Measurements from ENCODE around the gene ANXA6. TPM values are rescaled to one million over a fixed set of nuclear protein-coding genes. Genes with fewer than 3 reads are reported as not detected.

ANXA6 gene
- total and polyA plus RNA-seq, 9 of the 15 experiments (the other 6 are each of a cell fraction or from before 2014, with no cell fraction given): 0.70 to 13.2 (median 8.3) TPM

DNA sequence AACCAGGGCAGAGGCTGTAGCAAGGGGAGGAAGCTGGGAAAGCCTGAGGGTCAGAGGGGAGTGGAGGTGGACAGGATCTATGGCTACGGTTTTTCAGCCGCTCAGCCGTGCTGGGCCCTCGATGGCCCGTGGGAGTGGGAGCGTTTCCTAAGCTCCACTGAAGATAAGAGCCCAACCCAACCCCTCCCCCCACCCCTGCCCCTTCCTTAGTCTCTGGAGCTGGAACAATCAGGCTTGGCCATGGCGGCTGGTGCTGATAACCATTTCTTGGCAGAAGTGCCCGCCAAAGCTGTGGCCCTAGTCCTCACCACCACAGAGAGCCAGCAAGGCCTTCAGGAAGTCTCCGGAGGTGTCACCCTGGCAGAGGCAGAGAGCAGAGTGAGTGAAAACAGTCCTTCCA is 56.4 kb downstream of the ANXA6 start (continued):
- TF ChIP-seq SMAD4 (CRISPR knock-in tag; conservative IDR thresholded peaks at IDR 0.05): 0 out of 2 replicates have a peak, but pooled peaks have one; percentile 48
- no peak for TF ChIP-seq GTF2E2 (tag; IDR thresholded peaks at IDR 0.05)
- TF ChIP-seq SPI1 (IDR thresholded peaks at IDR 0.05; ENCODE audit: borderline replicate concordance, low read depth, low read length): no peak
- no peak for TF ChIP-seq KDM4B (IDR thresholded peaks at IDR 0.05; ENCODE audit: borderline replicate concordance in 2 of 2, low read depth in 1 of 2)
- no peak for TF ChIP-seq SNIP1 (IDR thresholded peaks at IDR 0.05; ENCODE audit: low read depth)
- peak; percentile 17 for TF ChIP-seq NEUROD1 (IDR thresholded peaks at IDR 0.05; ENCODE audit: borderline replicate concordance, low read depth, low read length, partially characterized antibody)
- TF ChIP-seq FOXK1 (CRISPR knock-in tag; IDR thresholded peaks at IDR 0.05; ENCODE audit: borderline replicate concordance): no peak
- TF ChIP-seq ZNF507 (tag; conservative IDR thresholded peaks at IDR 0.05): no peak
- TF ChIP-seq, protein P1, sequence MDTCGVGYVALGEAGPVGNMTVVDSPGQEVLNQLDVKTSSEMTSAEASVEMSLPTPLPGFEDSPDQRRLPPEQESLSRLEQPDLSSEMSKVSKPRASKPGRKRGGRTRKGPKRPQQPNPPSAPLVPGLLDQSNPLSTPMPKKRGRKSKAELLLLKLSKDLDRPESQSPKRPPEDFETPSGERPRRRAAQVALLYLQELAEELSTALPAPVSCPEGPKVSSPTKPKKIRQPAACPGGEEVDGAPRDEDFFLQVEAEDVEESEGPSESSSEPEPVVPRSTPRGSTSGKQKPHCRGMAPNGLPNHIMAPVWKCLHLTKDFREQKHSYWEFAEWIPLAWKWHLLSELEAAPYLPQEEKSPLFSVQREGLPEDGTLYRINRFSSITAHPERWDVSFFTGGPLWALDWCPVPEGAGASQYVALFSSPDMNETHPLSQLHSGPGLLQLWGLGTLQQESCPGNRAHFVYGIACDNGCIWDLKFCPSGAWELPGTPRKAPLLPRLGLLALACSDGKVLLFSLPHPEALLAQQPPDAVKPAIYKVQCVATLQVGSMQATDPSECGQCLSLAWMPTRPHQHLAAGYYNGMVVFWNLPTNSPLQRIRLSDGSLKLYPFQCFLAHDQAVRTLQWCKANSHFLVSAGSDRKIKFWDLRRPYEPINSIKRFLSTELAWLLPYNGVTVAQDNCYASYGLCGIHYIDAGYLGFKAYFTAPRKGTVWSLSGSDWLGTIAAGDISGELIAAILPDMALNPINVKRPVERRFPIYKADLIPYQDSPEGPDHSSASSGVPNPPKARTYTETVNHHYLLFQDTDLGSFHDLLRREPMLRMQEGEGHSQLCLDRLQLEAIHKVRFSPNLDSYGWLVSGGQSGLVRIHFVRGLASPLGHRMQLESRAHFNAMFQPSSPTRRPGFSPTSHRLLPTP (IDR thresholded peaks at IDR 0.05; ENCODE audit: borderline replicate concordance, extremely low read depth, insufficient read length): no peak
- TF ChIP-seq CBFB (CRISPR knock-in tag; IDR thresholded peaks at IDR 0.05): no peak
- no peak for TF ChIP-seq RBBP5 (IDR thresholded peaks at IDR 0.05; ENCODE audit: borderline replicate concordance, insufficient read depth, low read length, poor library complexity, severe bottlenecking)
- no peak for TF ChIP-seq SLC30A9 (CRISPR knock-in tag; IDR thresholded peaks at IDR 0.05)
- TF ChIP-seq HSF4 (CRISPR knock-in tag; IDR thresholded peaks at IDR 0.05; ENCODE audit: borderline replicate concordance): no peak
- no peak for TF ChIP-seq SETDB1 (IDR thresholded peaks at IDR 0.05; ENCODE audit: low read length)
- TF ChIP-seq DNMT1 (IDR thresholded peaks at IDR 0.05): no peak
- TF ChIP-seq ASH1L (IDR thresholded peaks at IDR 0.05; ENCODE audit: borderline replicate concordance, low read depth, partially characterized antibody): no peak
- no peak; the same call in none of the 2 replicates for TF ChIP-seq RBFOX2 (IDR thresholded peaks at IDR 0.05; ENCODE audit: low read depth, low read length)
- TF ChIP-seq, protein P2, sequence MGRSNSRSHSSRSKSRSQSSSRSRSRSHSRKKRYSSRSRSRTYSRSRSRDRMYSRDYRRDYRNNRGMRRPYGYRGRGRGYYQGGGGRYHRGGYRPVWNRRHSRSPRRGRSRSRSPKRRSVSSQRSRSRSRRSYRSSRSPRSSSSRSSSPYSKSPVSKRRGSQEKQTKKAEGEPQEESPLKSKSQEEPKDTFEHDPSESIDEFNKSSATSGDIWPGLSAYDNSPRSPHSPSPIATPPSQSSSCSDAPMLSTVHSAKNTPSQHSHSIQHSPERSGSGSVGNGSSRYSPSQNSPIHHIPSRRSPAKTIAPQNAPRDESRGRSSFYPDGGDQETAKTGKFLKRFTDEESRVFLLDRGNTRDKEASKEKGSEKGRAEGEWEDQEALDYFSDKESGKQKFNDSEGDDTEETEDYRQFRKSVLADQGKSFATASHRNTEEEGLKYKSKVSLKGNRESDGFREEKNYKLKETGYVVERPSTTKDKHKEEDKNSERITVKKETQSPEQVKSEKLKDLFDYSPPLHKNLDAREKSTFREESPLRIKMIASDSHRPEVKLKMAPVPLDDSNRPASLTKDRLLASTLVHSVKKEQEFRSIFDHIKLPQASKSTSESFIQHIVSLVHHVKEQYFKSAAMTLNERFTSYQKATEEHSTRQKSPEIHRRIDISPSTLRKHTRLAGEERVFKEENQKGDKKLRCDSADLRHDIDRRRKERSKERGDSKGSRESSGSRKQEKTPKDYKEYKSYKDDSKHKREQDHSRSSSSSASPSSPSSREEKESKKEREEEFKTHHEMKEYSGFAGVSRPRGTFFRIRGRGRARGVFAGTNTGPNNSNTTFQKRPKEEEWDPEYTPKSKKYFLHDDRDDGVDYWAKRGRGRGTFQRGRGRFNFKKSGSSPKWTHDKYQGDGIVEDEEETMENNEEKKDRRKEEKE (IDR thresholded peaks at IDR 0.05; ENCODE audit: borderline replicate concordance in 1 of 2, control insufficient read depth in 1 of 2, low read depth in 2 of 2, low read length in 1 of 2): no peak
- no peak for TF ChIP-seq ZNF764 (CRISPR knock-in tag; IDR thresholded peaks at IDR 0.05; ENCODE audit: low read depth)
- no peak for TF ChIP-seq GATAD2B (IDR thresholded peaks at IDR 0.05; ENCODE audit: borderline replicate concordance)
- TF ChIP-seq TBL1XR1 (IDR thresholded peaks at IDR 0.05; ENCODE audit: low read length in 2 of 2): no peak
